Stimulated activated CD8-positive, alpha-beta memory T cell treated with anti-CD3 and anti-CD28 coated beads, Interleukin-12 subunit alpha, Interleukin-12 subunit beta, amount 100 ng/mL, for 1 hour (primary cell): ENCODE data around the gene DNMT3A.

Experiments used
- DNase-seq: peaks from one replicate; pipeline ENCODE4 v3.0.0-alpha.2; 2020; ENCODE audit warnings: low read depth

Gene DNMT3A

DNA sequence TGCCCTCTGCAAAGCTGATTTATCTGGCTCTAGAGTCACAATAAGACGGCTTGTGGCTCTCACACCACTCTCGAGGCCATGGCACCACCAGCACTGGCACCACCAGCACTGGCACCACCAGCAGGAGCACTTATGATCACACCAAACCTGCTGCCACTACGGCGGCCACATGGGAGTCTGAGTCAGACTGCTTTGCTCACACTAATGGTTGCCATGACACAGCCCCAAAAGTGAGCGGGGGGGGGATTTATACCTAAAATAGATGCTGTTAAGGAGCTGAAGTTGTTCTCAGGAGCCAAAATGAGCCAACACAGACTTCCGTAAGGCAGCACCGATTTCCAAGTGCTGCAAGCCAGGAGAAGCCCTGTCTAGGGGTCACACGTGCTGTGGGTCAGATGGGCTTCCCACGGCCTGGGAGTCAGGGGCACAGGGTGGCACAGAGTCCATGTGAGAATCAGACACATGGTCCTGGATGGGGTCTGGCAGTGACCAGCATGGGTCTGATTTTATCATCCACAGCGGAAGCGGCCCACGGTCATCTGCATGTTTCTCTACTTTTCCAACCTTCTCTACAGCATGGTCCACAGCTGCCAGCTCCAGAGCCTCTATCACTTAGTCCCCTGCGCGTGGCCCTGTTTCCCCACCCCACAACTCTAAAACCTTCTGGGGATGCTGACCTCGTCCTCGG, 16.7 kb downstream of the DNMT3A start:
- DNase-seq: no peak

DNA sequence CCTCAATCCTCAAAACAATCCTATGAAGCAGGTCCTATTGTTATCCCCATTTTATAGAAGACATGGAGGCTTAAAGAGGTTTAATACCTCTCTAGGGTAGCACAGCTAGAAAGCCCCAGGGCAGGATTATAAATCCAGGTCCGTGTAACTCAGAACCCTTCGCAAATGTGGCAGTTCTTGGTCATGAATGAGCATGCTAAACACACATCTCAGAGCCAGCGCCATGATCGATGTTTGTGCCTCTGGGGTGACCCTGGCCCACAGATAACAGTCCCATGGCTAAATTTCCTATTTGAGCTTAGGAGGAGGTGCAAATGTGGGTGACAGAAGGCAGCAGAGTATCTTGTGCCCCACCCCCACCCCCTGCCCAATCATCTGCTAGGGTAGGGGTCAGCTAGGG, 17.5 kb downstream of the DNMT3A start:
- no peak for DNase-seq

DNA sequence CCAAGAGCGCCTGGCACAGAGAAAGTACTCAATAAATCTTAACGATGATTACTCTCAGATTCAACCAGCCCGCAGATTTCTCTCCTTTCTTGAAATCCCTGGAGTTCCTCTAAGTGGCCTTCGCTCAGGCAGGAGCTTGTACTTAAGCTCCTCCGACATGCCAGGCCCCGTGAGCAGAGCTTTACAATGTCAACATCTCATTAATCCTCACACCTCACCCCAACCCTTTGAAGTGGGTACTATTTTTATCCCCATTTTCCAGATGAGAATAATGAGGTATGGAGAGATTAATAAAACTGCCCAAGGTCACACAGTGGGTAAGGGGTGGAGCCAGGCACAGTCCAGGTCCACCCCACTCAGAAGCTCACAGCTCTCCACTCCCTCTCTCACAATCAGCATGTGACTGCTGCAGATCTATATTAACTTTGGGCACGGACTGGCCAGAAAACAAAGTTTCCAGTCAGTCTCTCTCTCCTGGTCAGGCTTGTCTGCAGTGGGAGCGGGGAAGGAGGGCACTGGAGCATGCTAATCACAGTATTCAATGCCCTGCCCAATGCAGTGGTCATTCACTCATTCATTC, 18.0 kb downstream of the DNMT3A start:
- no peak for DNase-seq

DNA sequence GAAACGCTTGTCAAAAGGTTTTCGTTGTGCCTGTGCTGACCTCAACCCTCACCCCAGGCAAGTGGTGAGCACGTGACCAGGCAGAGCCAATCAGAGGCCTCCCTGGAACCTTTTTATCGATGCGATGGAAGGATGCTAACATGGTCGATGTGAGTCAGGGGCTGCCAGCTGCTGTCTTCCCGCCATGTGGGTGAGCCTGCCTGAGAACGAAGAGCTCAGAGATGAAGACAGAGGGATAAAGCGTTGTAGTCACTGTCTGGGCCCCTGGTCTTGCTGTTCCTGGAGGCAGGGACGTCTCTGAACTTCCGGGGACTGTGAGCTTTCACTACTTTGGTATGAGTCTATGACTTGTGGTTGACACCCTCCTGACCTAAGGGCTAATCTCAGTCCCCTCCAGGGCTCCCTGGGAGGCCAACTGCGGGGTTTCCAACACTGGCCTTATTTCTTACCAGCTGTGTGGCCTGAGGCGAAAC, 18.6 kb downstream of the DNMT3A start:
- peak; percentile 36 for DNase-seq

DNA sequence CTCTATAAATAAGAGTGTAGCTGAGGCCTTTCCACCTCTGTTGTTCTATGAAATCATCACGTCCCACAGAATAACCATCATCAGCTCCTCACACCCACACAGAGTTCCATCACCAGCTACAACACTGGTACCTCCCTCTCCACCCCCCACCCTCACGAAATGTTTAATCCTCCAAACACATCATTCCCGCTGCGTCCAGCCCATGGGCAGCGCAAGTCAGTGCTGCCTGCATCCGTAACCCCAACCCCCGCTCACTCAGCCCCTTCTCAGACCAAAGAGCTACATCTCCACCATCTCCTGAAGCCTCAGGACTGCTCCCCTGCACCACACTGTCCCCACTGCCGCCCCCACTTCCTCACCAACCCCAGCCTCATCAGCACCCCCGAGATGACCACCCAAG, 19.4 kb downstream of the DNMT3A start:
- no peak for DNase-seq

DNA sequence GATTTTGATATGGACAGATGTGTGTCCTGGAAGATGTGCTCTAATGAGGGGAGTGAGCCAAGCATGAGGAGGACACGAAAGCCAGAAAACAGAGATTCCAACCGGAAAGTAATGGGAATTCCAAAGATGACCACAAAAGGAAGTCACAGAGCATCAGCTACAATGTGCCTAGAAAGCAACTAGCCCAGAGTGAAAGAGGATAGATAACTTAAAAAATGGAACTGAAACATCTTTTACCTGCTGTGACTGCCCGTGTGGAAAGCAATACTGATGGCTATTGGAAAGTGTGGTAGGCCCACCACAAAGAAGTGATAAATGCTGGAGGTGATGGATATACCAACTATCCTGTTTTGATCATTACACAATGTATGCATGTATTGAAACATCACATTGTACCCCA, 21.6 kb downstream of the DNMT3A start:
- no peak for DNase-seq

DNA sequence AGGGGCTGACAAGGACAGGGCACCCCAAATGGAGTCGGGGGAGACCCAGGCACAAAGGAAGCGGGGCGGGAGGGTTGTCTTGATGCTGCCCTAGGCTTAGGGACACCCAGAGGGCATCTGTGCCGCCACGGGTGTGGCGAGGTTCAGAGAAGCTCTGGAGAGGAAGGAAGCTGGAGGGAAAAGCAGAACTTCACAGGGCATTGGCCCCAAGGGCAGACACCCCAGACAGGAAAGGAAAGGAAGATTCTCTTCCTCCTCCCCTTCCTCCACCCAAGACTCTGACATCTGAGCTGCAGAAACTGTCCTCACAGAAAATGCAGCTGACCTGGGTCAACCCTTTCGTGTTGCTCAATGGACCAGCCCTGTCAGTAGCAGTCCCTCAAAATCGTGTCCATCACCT, 25.6 kb downstream of the DNMT3A start:
- DNase-seq: no peak

DNA sequence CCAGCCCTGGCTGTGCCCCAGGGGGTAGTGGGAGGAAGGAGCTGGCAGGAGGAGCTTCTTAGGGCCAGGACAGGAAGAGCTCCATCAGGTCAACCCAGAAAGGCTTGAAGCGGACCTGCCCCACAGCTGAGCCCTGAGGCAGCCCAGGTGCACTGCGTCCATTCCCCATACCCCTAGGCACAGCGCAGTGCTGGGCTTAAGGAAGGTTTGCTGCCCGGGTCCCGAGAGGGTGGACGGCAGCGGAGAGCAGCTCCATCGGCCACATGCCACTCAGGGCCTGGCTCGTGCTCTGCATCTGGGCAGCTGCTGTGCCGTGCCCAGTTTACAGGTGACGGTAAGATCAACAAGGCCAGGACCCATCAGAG, 26.4 kb downstream of the DNMT3A start:
- no peak for DNase-seq

DNA sequence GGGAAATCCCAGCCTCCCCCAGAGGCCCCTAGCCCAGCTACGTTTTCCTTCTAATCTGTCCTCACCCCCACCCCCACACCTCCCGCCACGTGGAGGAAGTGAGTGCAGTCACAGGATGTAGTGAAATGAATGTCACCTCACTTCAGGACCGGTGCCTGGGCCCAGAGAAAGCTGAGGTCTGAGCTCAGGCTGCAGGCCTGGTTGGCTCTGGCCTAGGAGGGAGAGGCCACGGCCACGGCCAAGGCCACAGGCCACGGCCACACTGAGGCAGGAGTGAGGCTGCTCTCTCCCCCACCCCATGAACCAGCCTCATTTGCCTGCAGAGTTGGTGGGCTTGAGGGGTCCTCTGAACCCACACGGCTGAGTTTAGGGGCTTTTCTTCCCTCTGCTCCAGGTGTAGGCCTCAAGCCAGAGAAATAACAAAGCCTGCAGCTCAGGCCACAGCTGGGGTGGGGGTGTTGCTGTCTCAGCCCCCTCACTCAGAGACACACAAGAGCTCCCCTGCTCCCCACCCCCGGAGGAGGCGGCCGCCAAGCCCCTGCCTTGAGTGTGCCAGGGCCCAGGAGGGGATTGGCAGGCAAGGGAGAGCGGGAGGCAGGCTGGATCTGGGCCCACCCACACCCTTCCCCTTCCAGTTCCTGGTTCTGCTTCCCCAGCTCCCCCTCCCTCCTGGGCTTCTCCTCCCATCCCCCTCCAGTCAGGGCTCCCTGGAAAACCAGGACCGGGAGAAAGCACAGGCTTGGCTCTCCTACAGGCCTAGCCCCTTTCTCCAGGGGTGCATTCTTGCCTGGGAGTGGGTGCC, 27.0 kb downstream of the DNMT3A start:
- DNase-seq: peak; percentile 49

DNA sequence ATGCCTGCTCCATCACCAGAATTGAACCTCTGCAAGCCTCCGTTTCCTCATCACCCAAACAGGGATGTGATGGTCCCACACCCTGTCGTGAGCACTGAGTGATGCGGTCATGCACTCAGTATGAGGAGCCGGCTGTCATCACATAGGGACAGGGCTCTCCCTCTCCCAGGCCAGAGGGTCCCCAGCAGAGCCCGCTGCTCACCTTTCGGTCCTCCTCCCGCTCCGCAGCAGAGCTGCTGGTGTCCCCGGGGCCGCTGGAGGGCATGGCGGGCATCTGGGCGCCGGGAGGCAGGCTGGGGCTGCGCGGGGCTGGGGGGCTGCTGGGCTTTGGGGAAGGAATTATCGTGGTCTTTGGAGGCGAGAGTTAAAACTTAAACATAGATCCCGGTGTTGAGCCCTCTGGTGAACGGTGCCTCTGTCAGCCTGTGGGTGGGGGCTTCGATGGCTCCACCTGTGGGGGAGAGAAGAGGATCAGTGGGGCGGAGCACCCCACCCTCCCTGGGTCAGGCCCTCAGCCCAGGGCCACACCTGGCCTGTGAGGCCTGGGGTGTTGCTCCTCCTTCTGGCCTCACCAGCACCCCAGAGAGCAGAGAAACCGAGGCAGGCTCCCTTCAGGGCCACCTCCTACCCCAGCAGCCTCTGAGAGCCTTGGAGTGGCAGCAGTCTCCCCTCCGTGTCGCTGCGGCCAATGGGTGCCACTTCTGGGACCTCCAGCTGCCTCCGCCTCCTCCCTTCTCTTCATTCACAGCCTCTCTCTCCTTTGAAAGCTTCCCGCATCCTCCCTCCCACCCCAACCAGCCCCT, 27.8 kb downstream of the DNMT3A start:
- no peak for DNase-seq

DNA sequence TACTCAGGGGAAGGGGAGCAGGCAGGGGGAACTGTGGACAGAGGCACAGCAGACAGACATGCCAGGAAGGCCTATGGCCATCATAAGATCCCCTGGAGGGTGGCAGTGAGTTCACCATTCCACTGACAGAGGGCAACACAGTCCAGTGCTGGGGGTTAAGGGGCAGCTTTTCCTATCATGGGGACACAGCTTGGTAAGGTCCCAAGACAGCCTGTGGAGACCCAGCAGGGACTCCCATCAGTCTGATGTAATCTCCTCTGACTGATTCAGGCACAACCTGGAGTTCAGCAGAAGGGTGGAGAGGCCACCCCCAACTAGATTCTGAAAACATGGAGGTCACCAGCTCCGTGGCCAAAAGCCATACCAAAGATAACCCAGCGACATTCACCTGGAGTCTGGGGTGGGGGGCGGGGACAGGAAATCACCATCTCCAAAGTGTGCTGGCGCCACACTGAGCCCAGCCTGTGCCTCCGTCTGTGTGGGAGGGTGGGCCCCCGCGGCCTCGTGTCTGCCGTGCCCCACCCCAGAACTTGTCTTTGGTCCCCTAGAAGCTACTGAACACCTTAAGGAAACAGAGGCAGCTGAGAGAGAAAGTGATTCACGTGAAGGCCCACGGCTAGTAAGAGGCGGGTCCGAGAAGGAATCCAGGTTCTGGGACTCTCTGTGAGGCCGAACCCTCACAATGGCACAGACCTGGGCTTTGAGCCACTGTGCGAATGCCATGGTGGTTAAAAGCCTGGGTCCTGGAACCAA, 28.6 kb downstream of the DNMT3A start:
- no peak for DNase-seq

DNA sequence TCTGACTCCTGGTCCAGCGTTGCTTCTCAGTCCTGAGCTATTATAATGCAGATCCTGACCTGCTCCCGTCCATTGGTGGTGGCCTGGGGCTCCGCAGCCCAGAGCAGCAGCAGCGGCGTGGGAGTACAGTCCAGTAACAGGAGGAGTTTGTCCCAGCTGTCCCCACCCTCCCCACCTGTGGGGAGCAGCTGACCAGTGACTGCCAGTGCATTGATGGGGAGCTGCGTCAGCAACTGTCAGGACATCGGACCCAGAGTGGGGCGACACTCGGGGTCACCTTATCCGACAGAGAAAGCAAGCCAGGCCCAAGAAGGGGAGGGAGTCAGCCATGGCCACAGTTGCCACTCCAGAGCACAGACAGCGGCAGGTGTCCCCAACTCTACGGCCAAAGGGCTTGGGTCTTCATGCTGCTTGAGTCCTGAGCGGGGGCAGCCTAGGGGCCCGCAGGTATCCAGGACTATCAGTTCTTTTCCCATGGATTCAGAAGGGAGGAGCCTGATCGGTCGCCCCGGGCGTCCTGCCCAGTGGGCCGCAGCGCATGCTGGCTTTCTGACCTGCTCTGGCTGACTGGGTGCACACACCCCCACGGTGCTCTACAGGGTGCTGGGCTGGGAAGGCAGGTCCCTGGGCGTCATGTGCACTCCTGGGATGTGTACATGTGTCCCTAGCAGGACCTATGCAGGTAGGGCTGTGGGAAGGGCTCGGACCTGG, 29.7 kb downstream of the DNMT3A start:
- DNase-seq: no peak

DNA sequence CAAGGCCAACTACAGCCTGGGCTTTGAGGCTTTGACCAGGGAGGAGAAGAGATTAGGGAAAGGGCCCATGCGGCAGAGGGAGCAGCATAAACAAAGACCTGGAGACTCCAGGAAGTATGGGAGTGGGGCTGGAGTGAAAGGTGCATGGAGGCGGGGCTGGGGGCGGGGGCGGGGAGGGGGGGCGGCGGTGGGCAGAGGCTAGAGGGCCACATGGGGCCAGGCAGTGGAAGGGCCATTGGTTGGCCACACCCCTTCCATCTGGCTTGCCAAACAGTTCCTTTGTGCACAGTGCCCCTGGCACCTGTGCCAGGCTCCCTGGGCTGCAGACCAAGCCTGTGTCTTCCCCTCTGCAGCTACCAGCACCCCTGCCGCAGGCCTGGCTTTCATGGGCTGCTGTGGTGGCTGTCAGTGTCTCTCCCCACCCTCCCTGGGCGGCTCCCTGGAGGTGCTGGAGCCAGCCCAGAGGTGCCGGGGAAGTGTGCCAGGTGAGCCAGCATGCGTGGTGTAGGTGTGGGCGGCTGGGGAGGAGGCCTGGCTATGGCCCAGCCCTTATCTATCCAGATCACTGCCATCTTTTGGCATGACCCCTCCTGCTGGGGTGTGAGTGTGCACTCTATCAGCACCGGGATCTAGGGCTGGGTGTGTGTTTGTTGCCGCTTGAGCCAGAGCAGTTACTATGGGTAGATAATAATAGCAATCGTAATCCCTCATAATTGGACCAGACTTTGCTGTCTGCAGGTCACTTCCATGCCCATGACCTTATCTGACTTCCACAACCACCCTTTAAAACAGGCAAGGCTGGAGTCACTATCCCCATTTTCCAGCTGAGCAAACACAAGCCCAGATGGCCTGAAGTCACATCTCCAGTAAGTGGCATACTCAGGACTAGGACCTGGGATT, 30.5 kb downstream of the DNMT3A start:
- DNase-seq: no peak

DNA sequence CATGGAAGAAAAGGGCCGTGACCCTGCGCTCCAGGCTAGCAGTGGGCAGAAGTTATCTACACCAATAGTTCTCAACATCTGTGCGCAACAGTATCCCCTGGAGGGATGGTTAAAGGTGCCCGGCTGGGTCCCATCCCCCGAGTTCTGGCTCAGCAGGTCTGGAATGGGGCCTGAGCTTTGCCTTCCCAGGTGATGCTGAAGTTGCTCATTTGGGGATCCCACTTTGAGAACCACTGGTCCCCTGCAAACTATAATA, 31.1 kb downstream of the DNMT3A start:
- DNase-seq: no peak

DNA sequence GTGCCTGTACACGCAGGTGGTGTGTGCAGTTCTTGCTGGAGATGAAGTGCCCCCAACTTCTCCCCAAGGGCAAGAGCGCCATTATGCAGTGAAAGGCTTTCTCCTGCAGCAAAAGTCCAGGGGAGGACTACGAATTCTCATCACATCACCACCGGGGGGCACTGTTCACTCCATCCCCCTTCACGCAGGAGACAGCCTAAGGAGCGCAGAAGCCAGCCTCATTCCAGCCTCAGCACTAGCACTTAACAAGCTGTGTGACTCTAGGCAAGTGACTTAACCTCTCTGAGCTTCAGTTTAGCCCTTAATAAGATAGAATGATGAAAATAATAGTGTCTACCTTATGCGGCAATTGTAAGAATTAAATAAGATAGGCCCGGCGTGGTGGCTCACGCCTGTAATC, 32.3 kb downstream of the DNMT3A start:
- DNase-seq: peak; percentile 58

DNA sequence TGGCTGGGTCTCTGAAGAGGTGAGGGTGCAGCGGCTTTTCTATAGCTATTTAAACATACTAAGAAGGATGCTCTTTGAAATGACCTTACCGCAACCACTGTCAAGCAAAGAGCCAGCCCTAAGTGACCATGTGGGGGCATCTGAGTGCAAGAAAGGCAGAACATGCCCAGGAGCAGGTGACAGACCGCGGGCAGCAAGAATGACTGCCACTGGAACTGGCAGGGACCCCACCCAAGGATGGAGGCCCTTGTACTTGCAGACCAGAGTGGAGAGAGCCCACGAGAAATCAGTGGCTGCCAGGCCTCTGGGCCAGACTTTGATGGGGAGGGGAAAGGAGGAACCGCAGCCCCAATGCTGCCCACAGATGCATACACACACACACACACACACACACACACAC, 33.1 kb downstream of the DNMT3A start:
- no peak for DNase-seq

DNA sequence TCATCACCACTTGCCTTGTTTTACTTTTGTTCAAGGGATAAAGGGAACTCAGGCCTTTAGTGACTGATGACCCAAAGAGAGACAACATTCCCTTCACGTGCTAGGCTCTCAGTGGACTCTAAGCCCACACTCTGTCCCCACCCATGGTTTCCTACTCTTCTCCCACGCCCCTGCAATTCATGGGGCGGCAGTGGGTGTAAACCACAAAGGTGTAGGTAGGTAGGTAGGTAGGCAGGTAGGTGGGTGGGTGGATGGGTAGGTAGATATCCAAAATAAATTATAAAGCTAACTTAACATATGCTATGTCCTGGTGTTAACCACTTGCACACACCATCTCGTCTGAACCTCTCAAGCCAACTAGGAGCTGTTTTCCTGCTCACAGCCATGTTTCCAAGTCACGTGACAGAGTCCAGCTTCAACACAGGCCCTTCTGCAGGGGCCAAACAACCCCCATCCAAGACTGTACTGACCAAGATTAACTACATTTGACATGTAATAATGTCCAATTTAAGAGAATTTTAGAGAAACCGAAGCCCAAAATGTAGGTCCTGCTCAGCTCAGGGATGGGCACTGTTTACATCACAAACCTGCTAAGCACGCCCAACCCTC, 33.7 kb downstream of the DNMT3A start:
- DNase-seq: no peak

DNA sequence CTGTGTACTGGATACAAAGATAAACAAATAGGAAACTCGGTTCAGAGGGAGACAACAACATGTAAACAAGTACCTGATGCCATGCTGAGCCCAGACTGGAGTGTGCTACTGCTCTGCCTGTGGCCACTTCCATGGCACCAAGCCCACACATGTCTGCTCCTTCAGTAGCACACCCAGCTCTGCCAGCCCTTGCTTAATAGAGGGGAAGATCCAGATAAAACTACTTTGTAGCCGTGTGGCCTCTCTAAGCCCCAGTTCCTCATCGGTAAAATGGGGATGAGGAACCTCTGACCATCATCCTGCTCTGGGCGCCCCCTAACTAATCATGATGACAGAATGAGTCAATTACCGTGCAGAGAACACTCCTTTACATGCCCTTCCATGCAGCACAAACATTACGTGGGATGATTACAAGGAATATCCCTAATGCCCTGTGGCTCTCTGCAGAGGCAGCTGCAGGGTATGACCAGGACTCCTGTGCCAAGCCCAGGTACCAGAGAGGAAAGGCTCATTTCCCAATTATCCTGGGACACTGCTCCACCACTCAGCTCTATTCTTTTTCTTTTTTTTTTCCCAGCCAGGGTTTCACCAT, 34.9 kb downstream of the DNMT3A start:
- DNase-seq: no peak

DNA sequence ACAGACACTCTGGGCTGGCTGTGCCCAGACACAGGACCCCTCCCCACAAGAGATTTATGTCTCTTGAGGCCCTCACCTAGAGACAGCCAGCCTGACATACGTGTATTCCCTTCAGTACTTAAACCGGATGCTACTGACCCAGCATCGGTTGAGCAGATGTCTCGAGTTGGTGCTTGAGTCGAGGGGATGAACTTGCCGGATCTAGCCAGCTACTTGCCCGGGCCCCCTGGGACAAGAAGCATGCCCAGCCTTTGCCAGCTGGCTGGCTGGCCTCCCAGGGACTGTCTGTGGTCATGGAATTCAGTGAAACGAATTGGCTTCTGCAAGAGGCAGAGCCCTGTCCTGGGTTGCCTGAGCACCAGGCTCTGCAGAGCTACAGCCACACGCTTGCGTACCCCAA, 36.0 kb downstream of the DNMT3A start:
- no peak for DNase-seq
